ENCODE measurements around the gene CFAP58.

The CFAP58 gene

GRCh38 chr10:104416851-104417250 is 63.2 kb downstream of the CFAP58 start:
- Histone ChIP-seq H3K27ac (ENCODE audit: low read depth, low read length) (no peak overlapping the region), H3K9me3 (ENCODE audit: control insufficient read depth, insufficient read depth, low read depth, low read length) (no peaks in the 10 kb centered on the region), H3K4me3 (ENCODE audit: low read depth, low read length) (no peak overlapping the region), H3K27me3 (ENCODE audit: control insufficient read depth, insufficient read depth, low read length) (no peaks in the 10 kb centered on the region), H3K4me1 (ENCODE audit: control insufficient read depth, insufficient read depth, low read length) (peaks cover 8% of the 10 kb centered on the region; the same call in 1 of the 2 replicates), H3K9ac (ENCODE audit: low read length) (no peak overlapping the region), H3K36me3 (ENCODE audit: control insufficient read depth, insufficient read depth, low read length) (no peaks in the 10 kb centered on the region)

GRCh38 chr10:104417637-104418292 is 64.1 kb downstream of the CFAP58 start:
- Histone ChIP-seq H3K4me1 (ENCODE audit: control insufficient read depth, insufficient read depth, low read length) (peaks cover 8% of the 10 kb centered on the region; the same call in 1 of the 2 replicates), H3K36me3 (ENCODE audit: control insufficient read depth, insufficient read depth, low read length) (no peaks in the 10 kb centered on the region), H3K4me3 (ENCODE audit: low read depth, low read length) (no peak overlapping the region), H3K9ac (ENCODE audit: low read length) (no peak overlapping the region), H3K27me3 (ENCODE audit: control insufficient read depth, insufficient read depth, low read length) (no peaks in the 10 kb centered on the region), H3K27ac (ENCODE audit: low read depth, low read length) (no peak overlapping the region), H3K9me3 (ENCODE audit: control insufficient read depth, insufficient read depth, low read depth, low read length) (no peaks in the 10 kb centered on the region)

GRCh38 chr10:104424719-104425118 is 71.1 kb downstream of the CFAP58 start:
- H3K27ac ChIP-seq (ENCODE audit: low read depth, low read length) = no peak overlapping the region
- no peak overlapping the region for H3K9ac ChIP-seq (ENCODE audit: low read length)
- no peaks in the 10 kb centered on the region for H3K9me3 ChIP-seq (ENCODE audit: control insufficient read depth, insufficient read depth, low read depth, low read length)
- H3K4me1 ChIP-seq (ENCODE audit: control insufficient read depth, insufficient read depth, low read length) = peaks cover 9% of the 10 kb centered on the region
- no peaks in the 10 kb centered on the region for H3K27me3 ChIP-seq (ENCODE audit: control insufficient read depth, insufficient read depth, low read length)
- no peak overlapping the region for H3K4me3 ChIP-seq (ENCODE audit: low read depth, low read length)
- no peaks in the 10 kb centered on the region for H3K36me3 ChIP-seq (ENCODE audit: control insufficient read depth, insufficient read depth, low read length)

- no peaks in the 10 kb centered on the region for H3K9me3 ChIP-seq (ENCODE audit: control insufficient read depth, insufficient read depth, low read depth, low read length)
- H3K4me1 ChIP-seq (ENCODE audit: control insufficient read depth, insufficient read depth, low read length) = peaks cover 9% of the 10 kb centered on the region
- H3K9ac ChIP-seq (ENCODE audit: low read length) = no peak overlapping the region
- no peak overlapping the region for H3K27ac ChIP-seq (ENCODE audit: low read depth, low read length)
- H3K36me3 ChIP-seq (ENCODE audit: control insufficient read depth, insufficient read depth, low read length) = no peaks in the 10 kb centered on the region
- no peak overlapping the region for H3K4me3 ChIP-seq (ENCODE audit: low read depth, low read length)
- H3K27me3 ChIP-seq (ENCODE audit: control insufficient read depth, insufficient read depth, low read length) = no peaks in the 10 kb centered on the region
These were observed 74.4 kb downstream of the CFAP58 start for GRCh38 chr10:104427989-104428388.

GRCh38 chr10:104429846-104430245 is 76.2 kb downstream of the CFAP58 start:
- Histone ChIP-seq H3K4me1 (ENCODE audit: control insufficient read depth, insufficient read depth, low read length) (peaks cover 9% of the 10 kb centered on the region), H3K27me3 (ENCODE audit: control insufficient read depth, insufficient read depth, low read length) (no peaks in the 10 kb centered on the region), H3K36me3 (ENCODE audit: control insufficient read depth, insufficient read depth, low read length) (no peaks in the 10 kb centered on the region), H3K9ac (ENCODE audit: low read length) (no peak overlapping the region), H3K27ac (ENCODE audit: low read depth, low read length) (no peak overlapping the region), H3K4me3 (ENCODE audit: low read depth, low read length) (no peak overlapping the region), H3K9me3 (ENCODE audit: control insufficient read depth, insufficient read depth, low read depth, low read length) (no peaks in the 10 kb centered on the region)

- Histone ChIP-seq H3K36me3 (ENCODE audit: control insufficient read depth, insufficient read depth, low read length) (no peaks in the 10 kb centered on the region), H3K9ac (ENCODE audit: low read length) (no peak overlapping the region), H3K27ac (ENCODE audit: low read depth, low read length) (no peak overlapping the region), H3K27me3 (ENCODE audit: control insufficient read depth, insufficient read depth, low read length) (no peaks in the 10 kb centered on the region), H3K4me1 (ENCODE audit: control insufficient read depth, insufficient read depth, low read length) (peaks cover 9% of the 10 kb centered on the region), H3K4me3 (ENCODE audit: low read depth, low read length) (no peak overlapping the region), H3K9me3 (ENCODE audit: control insufficient read depth, insufficient read depth, low read depth, low read length) (no peaks in the 10 kb centered on the region)
These were observed 76.7 kb downstream of the CFAP58 start for GRCh38 chr10:104430360-104430759.

GRCh38 chr10:104433669-104434068 is 80.0 kb downstream of the CFAP58 start:
- peaks cover 9% of the 10 kb centered on the region for H3K4me1 ChIP-seq (ENCODE audit: control insufficient read depth, insufficient read depth, low read length)
- no peaks in the 10 kb centered on the region for H3K27me3 ChIP-seq (ENCODE audit: control insufficient read depth, insufficient read depth, low read length)
- H3K9ac ChIP-seq (ENCODE audit: low read length) = no peak overlapping the region
- no peaks in the 10 kb centered on the region for H3K36me3 ChIP-seq (ENCODE audit: control insufficient read depth, insufficient read depth, low read length)
- H3K27ac ChIP-seq (ENCODE audit: low read depth, low read length) = no peak overlapping the region
- no peaks in the 10 kb centered on the region for H3K9me3 ChIP-seq (ENCODE audit: control insufficient read depth, insufficient read depth, low read depth, low read length)
- H3K4me3 ChIP-seq (ENCODE audit: low read depth, low read length) = no peak overlapping the region

GRCh38 chr10:104434601-104435000 is 81.0 kb downstream of the CFAP58 start:
- Histone ChIP-seq H3K27me3 (ENCODE audit: control insufficient read depth, insufficient read depth, low read length) (no peaks in the 10 kb centered on the region), H3K9ac (ENCODE audit: low read length) (no peak overlapping the region), H3K9me3 (ENCODE audit: control insufficient read depth, insufficient read depth, low read depth, low read length) (no peaks in the 10 kb centered on the region), H3K4me3 (ENCODE audit: low read depth, low read length) (no peak overlapping the region), H3K36me3 (ENCODE audit: control insufficient read depth, insufficient read depth, low read length) (no peaks in the 10 kb centered on the region), H3K27ac (ENCODE audit: low read depth, low read length) (no peak overlapping the region), H3K4me1 (ENCODE audit: control insufficient read depth, insufficient read depth, low read length) (peaks cover under 1% of the 10 kb centered on the region; the same call in 1 of the 2 replicates)

- no peaks in the 10 kb centered on the region for H3K4me1 ChIP-seq (ENCODE audit: control insufficient read depth, insufficient read depth, low read length)
- H3K27ac ChIP-seq (ENCODE audit: low read depth, low read length) = no peak overlapping the region
- H3K27me3 ChIP-seq (ENCODE audit: control insufficient read depth, insufficient read depth, low read length) = no peaks in the 10 kb centered on the region
- no peak overlapping the region for H3K9ac ChIP-seq (ENCODE audit: low read length)
- no peaks in the 10 kb centered on the region for H3K9me3 ChIP-seq (ENCODE audit: control insufficient read depth, insufficient read depth, low read depth, low read length)
- H3K36me3 ChIP-seq (ENCODE audit: control insufficient read depth, insufficient read depth, low read length) = no peaks in the 10 kb centered on the region
- no peak overlapping the region for H3K4me3 ChIP-seq (ENCODE audit: low read depth, low read length)
These were observed 82.2 kb downstream of the CFAP58 start for GRCh38 chr10:104435822-104436221.

- no peak overlapping the region for H3K9ac ChIP-seq (ENCODE audit: low read length)
- no peak overlapping the region for H3K4me3 ChIP-seq (ENCODE audit: low read depth, low read length)
- H3K4me1 ChIP-seq (ENCODE audit: control insufficient read depth, insufficient read depth, low read length) = peaks cover 3% of the 10 kb centered on the region; the same call in 1 of the 2 replicates
These were observed 83.6 kb downstream of the CFAP58 start for GRCh38 chr10:104437226-104437625.

GRCh38 chr10:104440221-104440620 is 86.6 kb downstream of the CFAP58 start:
- peaks cover 3% of the 10 kb centered on the region; the same call in 1 of the 2 replicates for H3K4me1 ChIP-seq (ENCODE audit: control insufficient read depth, insufficient read depth, low read length)
- H3K27me3 ChIP-seq (ENCODE audit: control insufficient read depth, insufficient read depth, low read length) = no peaks in the 10 kb centered on the region
- H3K4me3 ChIP-seq (ENCODE audit: low read depth, low read length) = no peak overlapping the region
- no peaks in the 10 kb centered on the region for H3K9me3 ChIP-seq (ENCODE audit: control insufficient read depth, insufficient read depth, low read depth, low read length)
- H3K36me3 ChIP-seq (ENCODE audit: control insufficient read depth, insufficient read depth, low read length) = no peaks in the 10 kb centered on the region
- H3K27ac ChIP-seq (ENCODE audit: low read depth, low read length) = no peak overlapping the region
- no peak overlapping the region for H3K9ac ChIP-seq (ENCODE audit: low read length)

More at GRCh38 chr10:104437226-104437625, 83.6 kb downstream of the CFAP58 start:
- Histone ChIP-seq H3K27me3 (ENCODE audit: control insufficient read depth, insufficient read depth, low read length) (no peaks in the 10 kb centered on the region), H3K27ac (ENCODE audit: low read depth, low read length) (no peak overlapping the region), H3K36me3 (ENCODE audit: control insufficient read depth, insufficient read depth, low read length) (no peaks in the 10 kb centered on the region), H3K9me3 (ENCODE audit: control insufficient read depth, insufficient read depth, low read depth, low read length) (no peaks in the 10 kb centered on the region)
